AG08396 (cell line): ENCODE results near the gene HTR3B.
A peak's percentile ranks its signal among the peaks of the same experiment; 100 is the strongest.
"Not testable (repeated sequence)": the region's sequence is repeated elsewhere in the genome, so short reads cannot be mapped to it uniquely, and the experiment has no call there.

ENCODE experiments used
- DNase-seq: peaks from one replicate; pipeline ENCODE4 v3.0.0; 2012; ENCODE audit warnings: low spot score, mixed read lengths

The HTR3B gene

DNA sequence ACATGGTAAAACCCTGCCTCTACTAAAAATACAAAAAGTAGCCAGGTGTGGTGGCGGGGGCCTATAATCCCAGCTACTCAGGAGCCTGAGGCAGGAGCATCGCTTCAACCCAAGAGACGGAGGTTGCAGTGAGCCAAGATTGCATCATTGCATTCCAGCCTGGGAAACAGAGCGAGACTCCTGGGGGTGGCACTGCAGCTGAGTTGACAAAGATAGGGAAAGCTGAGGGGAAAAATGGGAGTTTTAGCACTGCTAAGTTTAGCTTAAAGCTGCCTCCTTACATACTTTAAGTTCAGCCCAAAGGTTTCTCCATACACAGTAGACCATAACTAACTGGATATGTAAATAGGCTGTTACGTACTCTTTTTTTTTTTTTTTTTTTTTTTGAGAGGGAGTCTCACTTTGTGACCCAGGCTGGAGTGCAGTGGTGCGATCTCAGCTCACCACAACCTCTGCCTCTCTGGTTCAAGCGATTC, 20.2 kb upstream of the HTR3B start:
- no peak for DNase-seq

DNA sequence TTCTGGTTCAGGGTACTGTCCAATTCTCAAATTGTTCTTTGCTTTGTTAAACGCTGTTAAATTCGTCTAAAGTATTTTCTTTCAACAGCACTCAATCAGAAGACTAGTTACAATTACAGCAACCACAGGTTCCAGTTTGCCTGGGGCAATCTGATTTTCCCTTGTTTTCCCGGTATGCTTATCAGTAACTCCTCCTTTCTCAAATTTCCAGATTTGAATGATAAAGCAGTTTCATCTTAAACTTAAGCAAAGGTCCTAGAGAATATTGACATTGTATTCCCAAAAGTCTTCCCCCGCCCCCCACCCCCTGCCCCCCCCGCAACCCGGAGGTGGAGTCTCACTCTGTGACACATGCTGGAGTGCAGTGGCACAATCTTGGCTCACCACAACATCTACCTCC, 18.7 kb upstream of the HTR3B start:
- DNase-seq: no peak

DNA sequence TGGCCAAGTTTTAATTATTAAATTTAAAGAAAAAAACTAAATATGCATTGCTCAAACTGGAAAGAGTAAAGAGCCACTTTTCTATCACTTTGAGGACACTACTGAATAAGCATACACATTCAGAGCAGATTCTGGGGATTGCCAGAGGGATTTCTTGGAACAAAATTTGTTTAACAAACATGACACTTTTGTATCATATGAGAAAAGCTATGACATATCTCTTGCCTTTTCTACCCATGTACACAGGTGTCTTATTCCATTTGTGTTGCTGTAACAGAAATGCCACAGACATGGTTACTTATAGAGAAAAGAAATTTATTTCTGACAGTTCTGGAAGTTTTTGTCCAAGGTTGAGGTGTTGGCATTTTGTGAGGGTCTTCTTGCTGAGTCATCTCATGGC, 15.7 kb upstream of the HTR3B start:
- DNase-seq: no peak

DNA sequence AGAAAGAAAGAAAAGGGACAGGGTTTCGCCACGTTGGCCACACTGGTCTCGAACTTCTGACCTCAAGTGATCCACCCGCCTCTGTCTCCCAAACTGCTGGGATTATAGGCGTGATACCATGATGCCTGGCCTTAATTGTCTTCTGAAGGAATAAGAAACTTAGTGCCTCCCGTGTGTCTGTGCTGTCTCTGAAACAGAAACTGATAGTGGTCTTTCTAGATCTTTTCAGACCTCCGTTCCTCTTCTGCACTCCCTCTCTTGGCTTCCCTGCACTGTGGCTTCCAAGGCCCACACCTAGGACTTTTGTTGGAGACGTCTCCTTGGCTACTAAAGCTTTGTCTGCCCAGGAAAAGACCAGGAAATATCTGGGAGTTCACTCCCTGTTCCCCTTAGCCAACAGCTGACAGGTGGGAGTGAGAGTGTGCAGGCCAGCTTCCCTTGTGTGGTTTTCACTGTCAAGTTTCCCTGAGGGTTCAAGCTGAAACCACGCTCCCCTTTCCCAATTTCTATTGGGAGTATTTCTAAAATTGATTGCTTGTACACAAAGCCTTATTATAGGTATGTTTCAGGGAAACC, 10.1 kb upstream of the HTR3B start:
- DNase-seq: no peak

DNA sequence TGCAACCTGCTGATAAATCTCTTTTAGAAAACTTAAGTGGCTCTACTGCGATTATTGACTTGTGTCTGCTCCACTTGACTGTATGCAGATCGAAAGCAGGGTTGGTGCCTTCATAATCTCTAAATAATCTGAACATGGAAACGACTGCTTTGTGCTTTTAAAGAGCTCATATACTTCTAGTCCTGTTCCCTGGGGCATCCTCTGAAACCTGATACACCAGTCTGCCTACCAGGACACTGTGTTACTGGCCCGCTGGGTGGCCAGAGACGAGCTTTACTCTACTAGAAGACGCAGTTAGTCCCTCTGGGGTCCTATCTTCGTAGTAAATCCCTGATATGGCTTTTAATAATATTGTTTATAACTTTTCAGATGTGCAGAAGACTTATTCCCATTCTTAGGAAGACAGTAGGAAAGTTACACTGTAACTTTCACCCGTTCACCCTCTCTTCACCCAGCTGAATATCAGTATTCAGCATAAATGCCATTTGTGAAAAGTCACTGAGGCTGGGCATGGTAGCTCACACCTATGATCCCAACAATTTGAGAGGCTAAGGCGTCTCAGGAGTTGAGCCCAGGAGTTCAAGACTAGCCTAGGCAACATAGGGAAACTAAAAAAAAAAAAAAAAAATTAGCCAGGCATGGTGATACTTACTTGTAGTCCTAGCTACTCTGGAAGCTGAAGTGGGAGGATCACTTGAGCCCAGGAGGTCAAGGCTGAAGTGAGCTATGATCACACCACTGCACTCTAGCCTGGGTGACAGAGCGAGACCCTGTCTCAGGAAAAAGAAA, 9.0 kb upstream of the HTR3B start:
- no peak for DNase-seq

DNA sequence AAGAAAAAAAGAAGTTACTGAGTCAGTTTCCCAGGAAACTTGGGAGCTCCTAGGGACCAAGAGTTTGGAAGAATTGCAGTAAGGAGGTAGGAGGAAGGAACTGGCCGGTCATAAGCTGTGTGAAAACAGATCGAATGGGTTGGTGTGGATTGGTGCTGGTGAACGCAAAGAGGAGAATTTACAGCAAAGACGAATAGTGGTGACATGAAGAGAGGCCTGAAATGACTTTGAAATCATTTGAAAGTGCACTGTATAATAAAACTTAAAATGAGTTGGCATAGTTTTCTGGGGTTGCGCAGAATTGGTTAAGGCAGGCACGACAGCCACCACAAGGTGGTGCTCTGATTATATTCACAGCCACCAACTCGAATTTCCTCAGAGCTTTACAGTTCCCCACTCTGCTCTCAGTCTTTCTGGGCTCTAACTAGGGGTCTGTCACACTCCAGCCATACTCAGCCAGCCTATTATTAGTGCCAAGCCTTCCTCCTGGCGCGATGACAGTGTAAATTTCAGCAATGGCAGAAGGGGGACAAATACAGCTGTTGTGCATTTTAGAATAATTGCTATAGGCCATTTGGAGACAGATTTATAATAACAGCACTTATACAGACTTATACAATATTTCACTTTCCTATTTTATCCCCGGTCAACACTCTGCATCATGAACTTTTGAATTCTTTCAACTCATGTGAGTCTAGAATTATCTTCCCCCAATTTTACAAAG, 8.3 kb upstream of the HTR3B start:
- DNase-seq: peak; percentile 47

DNA sequence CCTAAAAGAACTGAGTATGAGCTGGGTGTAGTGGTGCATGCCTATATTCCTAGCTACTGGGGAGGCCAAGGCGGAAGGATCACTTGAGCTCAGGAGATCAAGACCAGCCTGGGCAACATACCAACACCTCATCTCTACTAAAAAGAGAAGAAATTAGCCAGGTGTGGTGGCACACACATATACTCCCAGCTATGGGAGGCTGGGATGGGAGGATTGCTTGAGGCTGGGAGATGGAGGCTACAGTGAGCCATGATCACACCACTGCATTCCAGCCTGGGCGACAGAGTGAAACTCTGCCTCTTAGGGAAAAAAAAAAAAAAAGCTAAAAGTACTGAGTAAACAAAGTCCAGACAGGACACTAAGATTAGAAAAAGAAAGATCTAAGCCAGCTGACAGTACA, 3.5 kb upstream of the HTR3B start:
- DNase-seq: no peak

DNA sequence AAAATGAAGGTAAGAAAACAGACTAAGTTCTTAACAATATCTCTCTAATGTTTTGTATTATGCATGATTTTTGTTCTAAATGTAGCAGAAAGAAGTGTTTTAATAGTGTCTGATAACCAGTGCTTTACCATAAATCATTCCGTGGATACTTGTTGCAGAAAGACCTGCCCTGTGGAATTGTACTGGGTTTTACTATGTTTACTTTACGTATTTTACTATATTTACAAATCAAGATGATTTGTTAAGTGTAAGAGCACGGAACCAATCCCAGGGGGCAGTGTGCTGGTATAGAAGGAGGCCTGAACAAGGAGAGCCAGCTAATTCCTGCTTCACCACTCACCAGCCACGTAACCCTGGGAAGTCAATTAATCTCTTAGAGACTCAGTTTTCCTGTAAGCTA, 1.4 kb downstream of the HTR3B start:
- peak; percentile 13 for DNase-seq

DNA sequence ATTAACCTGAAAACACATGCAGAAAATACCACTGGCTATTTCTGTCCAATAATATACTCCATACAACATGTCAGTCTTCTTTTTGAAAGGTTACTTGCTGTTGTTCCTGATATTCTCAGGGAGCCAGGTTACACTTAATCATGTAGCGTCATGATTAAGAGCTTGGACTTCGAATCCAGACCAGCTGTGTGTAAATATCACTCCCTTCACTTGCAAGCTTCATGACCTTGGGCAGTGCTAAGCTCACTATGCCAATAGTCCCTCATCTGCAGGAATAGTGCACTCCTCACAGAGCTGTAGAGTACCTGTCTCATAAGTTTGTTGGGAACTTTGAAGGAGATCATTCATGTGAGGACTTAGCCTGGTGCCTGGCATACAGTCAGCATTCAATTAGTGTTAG, 1.9 kb downstream of the HTR3B start:
- no peak for DNase-seq

DNA sequence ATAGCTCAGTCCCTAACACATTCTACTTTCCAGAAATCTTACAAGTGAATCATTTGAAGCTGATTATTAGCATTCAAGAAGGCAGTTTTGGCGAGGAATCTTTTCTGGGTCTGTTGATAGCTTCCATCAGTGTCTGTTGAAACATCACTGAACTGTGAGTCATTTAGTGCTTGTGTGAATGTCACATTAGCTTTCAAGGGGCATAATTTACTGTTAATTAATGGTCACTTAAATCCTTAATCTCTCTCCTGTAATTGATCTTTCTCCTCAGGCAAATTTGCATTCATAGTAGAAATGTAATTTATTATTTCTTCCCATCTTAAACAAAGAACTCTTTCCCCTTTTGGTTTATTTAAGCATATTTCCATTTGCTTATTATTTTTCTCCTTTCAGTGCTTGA, 2.6 kb downstream of the HTR3B start:
- DNase-seq: no peak

DNA sequence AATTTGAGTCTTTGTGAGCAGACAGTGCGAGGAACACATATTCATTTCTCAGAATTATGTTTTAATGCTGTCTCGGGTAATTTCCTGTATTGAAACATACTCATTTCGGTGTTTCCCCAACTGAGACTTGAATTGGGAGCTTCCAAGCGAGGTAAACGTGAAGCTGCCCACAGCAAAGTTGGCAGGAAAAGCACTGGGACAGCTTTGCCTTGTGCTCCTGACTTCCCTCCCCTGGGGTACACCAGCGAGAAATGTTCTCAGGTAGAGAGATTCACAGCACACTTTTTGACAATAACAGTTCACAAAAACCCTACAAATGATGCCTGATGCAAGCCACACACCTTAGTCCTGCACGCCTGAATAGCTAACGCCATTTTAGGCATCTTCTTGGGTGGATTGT, 3.1 kb downstream of the HTR3B start:
- DNase-seq: no peak

DNA sequence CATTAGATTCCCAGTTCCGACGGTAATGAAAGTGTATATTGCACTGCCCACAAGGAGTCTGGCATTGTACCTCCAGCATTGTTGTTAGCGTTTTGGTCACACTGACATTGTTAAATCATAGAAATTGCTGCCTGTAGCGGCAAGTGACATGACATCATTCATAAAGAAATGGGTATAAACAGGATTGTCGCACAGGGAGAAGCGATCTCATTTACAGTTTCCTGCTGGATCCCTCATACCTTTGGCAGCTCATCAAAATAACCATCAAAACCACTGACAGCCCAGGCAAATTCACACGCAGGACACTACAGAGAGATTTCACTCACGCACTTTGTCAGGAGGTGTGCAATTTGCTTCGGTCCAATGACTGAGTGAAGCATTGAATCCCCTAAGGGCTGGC, 3.5 kb downstream of the HTR3B start:
- no peak for DNase-seq

DNA sequence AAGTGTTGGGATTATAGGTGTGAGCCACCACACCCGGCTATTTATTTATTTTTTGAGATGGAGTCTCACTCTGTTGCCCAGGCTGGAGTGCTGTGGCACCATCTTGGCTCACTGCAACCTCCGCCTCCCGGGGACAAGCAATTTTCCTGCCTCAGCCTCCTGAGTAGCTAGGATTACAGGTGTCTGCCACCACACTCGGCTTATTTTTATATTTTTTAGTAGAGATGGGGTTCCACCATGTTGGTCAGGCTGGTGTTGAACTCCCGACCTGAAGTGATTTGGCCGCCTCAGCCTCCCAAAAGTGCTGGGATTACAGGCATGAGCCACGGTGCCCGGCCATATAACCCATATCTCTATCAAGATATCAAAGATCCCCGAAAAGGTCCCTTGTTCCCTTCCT, 6.9 kb downstream of the HTR3B start:
- DNase-seq: not testable (repeated sequence)

DNA sequence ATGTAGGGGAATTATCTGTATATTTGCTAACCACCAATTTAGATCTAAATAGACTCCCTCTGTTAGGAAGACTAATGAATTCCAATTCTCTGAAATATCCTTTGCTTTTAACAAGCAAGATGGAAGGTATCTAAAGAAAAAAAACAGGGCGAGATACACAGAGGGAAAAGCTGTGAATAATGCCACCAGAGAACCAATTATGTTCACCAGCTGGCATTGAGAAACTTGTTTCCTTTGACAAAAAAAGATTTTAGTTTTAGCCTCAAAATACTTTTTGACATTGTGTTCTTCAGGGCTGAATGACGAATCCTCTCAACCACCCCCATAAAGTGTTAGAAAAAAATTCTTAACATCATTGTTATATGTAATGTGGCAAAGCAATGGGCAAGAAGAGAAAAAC, 19.0 kb downstream of the HTR3B start:
- DNase-seq: no peak

DNA sequence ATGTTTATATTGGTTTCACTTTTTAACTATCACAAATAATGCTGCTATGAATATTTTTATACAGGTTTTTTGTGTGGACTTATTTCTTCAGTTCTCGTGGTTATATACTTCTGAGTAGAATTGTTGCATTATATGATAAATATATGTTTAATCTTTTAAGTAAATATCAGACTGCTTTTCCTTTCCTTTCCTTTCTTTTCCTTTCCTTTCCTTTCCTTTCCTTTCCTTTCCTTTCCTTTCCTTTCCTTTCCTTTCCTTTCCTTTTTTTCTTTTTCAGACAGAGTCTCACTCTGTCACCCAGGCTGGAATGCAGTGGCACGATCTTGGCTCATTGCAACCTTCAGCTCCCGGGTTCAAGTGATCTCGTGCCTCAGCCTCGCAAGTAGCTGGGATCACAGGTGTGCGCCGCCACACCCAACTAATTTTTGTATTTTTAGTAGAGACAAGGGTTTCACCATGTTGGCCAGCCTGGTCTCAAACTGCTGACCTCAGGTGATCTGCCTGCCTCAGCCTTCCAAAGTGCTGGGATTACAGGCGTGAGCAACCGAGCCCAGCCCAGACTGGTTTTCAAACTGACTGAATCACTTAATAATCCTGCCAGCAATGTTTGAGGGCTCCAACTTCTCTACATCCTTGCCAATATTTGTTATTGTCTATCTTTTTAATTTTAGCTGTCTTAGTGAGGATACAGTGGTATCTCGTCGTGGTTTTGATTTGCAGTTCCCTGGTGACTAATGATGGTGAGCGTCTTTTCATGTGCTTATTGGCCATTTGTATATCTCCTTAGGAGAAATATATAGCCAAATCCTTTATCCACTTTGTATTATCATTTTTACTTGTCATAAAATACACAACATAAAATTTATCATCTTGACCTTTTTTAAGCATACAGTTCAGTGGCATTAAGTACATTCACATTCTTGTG, 21.9 kb downstream of the HTR3B start:
- no peak for DNase-seq

DNA sequence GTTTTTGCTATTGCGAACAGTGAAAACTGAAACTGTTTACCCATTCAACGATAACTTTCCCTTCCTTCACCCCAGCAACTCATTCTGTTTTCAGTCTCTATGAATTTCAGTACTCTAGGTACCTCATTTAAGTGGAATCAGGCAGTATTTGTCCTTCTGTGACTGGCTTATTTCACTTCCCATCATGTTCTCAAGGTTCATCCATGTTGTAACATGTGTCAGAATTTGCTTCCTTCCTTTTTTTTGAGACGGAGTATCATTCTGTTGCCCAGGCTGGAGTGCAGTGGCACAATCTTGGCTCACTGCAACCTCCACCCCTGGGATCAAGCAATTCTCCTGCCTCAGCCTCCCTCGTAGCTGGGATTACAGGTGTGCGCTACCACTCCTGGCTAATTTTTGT, 23.7 kb downstream of the HTR3B start:
- no peak for DNase-seq

DNA sequence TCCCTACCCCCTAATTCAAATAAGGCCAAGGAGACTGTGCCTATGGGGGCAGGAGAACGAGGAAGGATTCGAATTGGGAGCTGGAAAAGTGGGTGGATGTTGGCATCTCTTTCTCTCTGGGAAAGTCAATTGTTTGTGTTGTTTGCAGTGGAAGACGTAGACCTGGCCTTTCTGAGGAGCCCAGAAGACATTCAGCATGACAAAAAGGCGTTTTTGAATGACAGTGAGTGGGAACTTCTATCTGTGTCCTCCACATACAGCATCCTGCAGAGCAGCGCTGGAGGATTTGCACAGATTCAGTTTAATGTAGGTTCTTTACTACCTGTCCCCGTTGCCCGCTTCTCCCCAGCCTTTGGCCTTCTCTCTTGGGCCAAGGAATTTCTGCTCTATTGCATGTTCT, 28.2 kb downstream of the HTR3B start:
- DNase-seq: no peak

DNA sequence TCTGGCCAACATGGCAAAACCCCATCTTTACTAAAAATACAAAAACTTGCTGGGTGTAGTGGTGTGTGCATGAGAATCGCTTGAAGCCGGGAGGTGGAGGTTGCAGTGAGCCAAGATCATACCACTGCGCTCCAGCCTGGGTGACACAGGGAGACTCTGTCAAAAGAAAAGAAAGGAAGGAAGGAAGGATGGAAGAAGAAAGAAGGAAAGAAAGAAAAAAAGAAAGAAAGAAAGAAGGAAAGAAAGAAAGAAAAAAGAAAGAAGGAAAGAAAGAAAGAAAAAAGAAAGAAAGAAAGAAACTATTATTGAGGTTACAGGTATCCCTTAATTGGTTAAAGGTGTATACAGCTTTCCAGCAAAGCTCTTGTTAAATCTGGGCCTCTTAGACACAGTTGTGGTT, 29.6 kb downstream of the HTR3B start:
- not testable (repeated sequence) for DNase-seq

DNA sequence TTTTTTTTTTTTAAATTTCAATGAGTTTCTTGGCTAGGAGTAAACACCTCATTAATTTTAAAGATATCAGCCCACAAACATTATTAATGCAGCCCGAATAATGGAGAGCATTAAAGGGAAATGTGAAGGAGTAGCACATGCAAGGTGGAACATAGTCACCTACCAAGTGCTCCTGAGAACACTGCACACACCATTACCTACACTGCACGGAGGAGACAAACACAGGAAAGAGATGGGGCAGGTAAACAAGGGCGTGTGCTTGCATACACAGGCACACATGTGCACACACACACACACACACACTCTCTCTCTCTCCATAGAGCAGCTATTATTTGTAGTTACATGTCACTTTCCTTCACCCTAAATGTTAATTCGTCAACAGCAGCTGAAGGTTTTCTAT, 30.2 kb downstream of the HTR3B start:
- no peak for DNase-seq

DNA sequence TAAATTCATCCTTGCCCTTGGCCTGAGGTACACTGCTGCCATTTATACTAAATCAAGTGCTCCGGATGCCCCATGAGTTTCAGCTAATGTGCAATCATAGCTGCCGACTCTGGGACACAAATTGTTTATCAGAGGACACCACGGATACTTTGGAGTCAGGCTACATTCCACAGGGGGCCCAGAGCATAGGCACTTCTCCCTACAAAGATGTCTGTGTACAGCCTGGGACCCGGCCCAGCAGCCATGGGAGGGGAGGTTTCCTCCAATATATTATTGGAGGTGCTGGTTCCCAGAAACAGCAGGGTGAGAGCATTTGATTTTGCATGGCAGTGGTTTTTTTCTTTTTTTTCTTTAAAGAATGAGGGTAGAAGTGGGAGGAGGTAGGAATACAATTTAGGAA, 31.3 kb downstream of the HTR3B start:
- DNase-seq: no peak

DNA sequence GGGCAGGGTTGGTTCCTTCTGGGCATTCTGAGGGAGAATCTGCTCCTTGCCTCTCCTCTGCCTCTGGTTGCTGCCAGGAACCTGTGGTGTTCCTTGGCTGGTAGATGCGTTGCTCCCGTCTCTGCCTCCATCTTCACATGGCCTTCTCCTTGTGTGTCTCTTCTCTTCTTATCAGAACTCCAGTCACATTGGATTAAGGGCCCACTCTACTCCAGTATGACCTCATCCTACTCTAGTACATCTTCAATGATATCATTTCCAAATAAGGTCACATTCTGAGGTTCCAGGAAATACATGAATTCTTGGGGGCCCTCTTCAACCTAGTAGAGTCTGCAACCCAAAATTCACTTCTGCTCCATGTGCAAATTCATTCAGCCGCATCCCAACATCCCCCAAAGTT, 33.3 kb downstream of the HTR3B start:
- no peak for DNase-seq

DNA sequence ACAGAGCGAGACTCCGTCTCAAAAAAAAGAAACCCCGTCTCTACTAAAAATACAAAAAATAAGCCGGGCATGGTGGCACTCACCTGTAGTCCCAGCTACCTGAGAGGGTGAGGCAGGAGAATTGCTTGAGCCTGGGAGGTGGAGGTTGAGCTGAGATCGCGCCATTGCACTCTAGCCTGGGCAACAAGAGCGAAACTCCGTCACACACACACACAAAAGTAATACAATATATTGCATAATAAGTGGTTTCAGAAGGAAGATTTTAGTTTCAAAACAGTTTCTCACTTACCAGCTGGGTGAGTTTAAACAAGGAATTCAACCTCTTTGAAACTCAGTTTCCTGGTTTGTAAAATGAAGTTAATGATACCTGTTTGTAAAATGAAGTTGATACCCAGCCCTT, 37.7 kb downstream of the HTR3B start:
- DNase-seq: no peak
